Activated naive CD4-positive, alpha-beta T cell treated with anti-CD3 and anti-CD28 coated beads, Interleukin-2, amount 10 ng/mL, durations not matched to agents 7 days and 5 days (primary cell): Measurements from ENCODE around the gene ERGIC2.
A peak's percentile ranks its signal among the peaks of the same experiment; 100 is the strongest.

Experiments used
- CTCF ChIA-PET: fragments of 350-600 bp; sonication (Branson Sonifier 250); formaldehyde crosslinking; loops from one replicate; lab custom pipeline; 2021; ENCODE audit warnings: antibody characterized with exemption; lab: Charles Lee
- DNase-seq: peaks from one replicate; pipeline ENCODE4 v3.0.0-alpha.2; 2020
- H3K27ac Mint-ChIP-seq: one replicate; pipeline ENCODE4 v1.8.0; 2021; ENCODE audit warnings: mild to moderate bottlenecking, moderate library complexity, mixed read lengths
- H3K27me3 Mint-ChIP-seq: one replicate; pipeline ENCODE4 v1.8.0; 2021; ENCODE audit warnings: mild to moderate bottlenecking, mixed read lengths
- H3K36me3 Mint-ChIP-seq: one replicate; pipeline ENCODE4 v1.8.0; 2021; ENCODE audit warnings: mixed read lengths
- H3K4me1 Mint-ChIP-seq: one replicate; pipeline ENCODE4 v1.8.0; 2021; ENCODE audit warnings: mixed read lengths
- H3K4me3 Mint-ChIP-seq: one replicate; pipeline ENCODE4 v1.8.0; 2021; ENCODE audit warnings: mild to moderate bottlenecking, moderate library complexity, mixed read lengths
- H3K9me3 Mint-ChIP-seq: one replicate; pipeline ENCODE4 v1.8.0; 2021; ENCODE audit warnings: mixed read lengths

Gene ERGIC2

DNA sequence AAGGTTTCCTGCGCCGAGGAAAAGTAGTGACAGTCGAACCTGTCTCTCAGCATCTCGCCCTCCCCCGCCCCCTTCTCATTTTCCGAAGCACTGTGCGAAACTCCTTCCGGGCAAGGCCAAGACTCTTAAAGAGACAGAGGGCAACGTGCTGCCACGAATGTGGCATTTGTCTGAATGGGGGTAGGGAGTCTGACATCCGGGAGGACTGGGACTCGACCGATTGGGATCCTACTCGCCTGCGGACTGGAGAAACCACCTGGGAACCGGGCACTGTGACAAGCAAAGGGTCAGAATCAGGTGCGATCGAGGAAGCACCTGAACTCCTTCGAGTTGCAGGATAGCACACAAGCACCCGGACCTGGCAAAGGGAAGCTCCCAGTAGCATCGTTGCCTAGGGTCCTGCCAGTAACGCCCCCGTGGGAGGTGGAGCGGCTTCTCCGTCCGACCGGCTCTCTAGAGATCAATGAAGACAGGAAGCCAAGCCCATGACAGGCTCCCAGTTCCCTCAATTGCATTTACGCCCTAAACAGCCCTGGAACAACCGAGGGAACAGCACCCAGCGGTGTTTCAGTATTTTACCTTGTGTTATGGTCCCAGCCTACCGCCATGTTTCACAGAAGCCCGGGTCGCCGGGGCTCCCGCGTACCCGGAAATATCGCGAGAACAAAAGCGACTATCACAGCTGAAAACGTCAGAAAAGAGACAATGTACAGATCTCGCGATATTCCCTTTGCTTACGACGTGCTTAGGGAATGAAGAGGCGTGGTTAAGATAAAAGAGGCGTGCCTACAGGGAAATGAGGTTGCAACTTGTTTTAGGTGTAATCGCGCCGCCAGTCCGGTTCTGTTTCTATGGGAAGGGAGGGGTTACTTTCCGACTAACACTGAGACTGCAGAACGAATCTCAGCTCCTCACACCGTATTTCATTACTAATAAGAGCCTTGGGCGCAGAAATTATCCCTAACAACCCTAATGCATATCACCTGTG lies at the start of gene ERGIC2:
ERGIC2 (minus strand) TSS at position 637 of the 988 bp plus-strand sequence. CDS start 9,539 bp downstream, outside the sequence.
- peak within 1 kb of the TSS; percentile 98 for H3K27ac Mint-ChIP-seq
- H3K4me3 Mint-ChIP-seq, result peak within 1 kb of the TSS; percentile 92
- no peaks in the 10 kb centered on the region for H3K9me3 Mint-ChIP-seq
- peaks cover 3% of the 10 kb centered on the region for H3K27me3 Mint-ChIP-seq
- CTCF ChIA-PET, result no interaction called here
- peaks cover 14% of the 10 kb centered on the region for H3K36me3 Mint-ChIP-seq
- peak; percentile 94 for DNase-seq
- H3K4me1 Mint-ChIP-seq, result peaks cover 42% of the 10 kb centered on the region

- H3K4me1 Mint-ChIP-seq, result no peaks in the 10 kb centered on the region
- no peaks in the 10 kb centered on the region for H3K27me3 Mint-ChIP-seq
- H3K9me3 Mint-ChIP-seq, result no peaks in the 10 kb centered on the region
- no peak overlapping the region for H3K4me3 Mint-ChIP-seq
- CTCF ChIA-PET, result no interaction called here
- DNase-seq, result no peak
- no peak overlapping the region for H3K27ac Mint-ChIP-seq
- H3K36me3 Mint-ChIP-seq, result no peaks in the 10 kb centered on the region
These were observed 49.7 kb upstream of the ERGIC2 start for GRCh38 chr12:29430716-29431044.

DNA sequence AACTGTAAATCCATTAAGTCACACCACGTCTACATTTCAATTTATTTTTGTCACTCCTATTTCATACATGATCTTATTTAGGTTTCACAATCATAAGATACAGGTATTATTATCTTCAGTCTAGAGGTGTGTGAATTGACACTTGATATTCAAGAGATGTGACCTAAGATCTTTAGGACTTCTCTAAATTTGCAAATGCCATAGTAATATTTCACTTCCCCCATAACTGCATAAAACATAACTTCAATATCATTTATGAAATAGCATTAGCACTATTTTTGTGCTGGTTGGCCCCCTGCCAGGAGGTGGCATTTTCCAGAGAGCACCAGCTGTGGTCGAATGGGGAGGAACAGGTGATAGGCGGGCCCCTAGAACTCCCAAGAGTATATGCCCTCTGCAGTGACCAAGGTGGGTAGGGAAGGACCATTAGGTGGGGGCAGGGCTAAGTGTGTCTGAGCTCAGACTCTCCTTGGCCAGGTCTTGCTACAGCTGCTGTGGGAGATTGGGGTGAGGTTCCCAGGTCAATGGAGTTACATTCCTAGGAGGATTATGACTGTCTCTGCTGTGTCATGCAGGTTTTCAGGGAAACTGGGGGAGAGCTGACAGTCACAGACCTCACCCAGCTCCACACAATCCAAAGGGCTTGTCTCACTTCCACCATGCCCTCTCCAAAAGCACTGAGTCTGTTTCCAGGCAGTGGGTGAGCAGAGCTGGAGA lies 49.2 kb upstream of the ERGIC2 start:
- Mint-ChIP-seq H3K4me1 (no peaks in the 10 kb centered on the region), H3K4me3 (no peak overlapping the region), H3K27me3 (no peaks in the 10 kb centered on the region), H3K9me3 (no peaks in the 10 kb centered on the region), H3K27ac (no peak overlapping the region), H3K36me3 (no peaks in the 10 kb centered on the region)
- CTCF ChIA-PET, result interaction anchor here (0.6 kb wide), 1 partner anchor 599 kb away, joined by 4 read pairs; no protein-coding TSS in a partner anchor
- no peak for DNase-seq

- no peak for DNase-seq
- no peak overlapping the region for H3K27ac Mint-ChIP-seq
- no peaks in the 10 kb centered on the region for H3K36me3 Mint-ChIP-seq
- no peak overlapping the region for H3K4me3 Mint-ChIP-seq
- CTCF ChIA-PET, result no interaction called here
- H3K9me3 Mint-ChIP-seq, result no peaks in the 10 kb centered on the region
- H3K4me1 Mint-ChIP-seq, result no peaks in the 10 kb centered on the region
- H3K27me3 Mint-ChIP-seq, result peaks cover 3% of the 10 kb centered on the region
These were observed 47.7 kb upstream of the ERGIC2 start for GRCh38 chr12:29428633-29429032.

DNA sequence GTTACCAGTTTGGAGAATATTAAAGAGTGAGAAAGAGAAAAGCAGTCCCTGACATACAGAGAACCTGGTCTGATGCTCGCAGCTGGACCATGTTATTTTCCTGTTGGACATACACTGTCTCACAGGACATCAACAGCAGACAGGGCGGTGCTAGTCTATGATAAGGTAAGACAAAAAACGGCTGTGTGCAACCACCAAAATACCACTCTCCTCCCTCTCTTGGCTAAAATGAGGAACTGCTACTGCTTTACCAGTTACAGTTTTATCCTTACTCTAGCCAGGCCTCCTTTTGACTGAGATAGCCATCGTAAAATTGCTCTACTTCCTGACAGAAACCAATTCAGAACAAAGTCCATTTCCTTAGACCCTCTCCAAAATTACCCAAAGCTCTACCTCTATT lies 47.0 kb upstream of the ERGIC2 start:
- H3K4me1 Mint-ChIP-seq, result no peaks in the 10 kb centered on the region

GRCh38 chr12:29426498-29426897 lies 45.5 kb upstream of the ERGIC2 start:
- Mint-ChIP-seq H3K27me3 (peaks cover 3% of the 10 kb centered on the region), H3K9me3 (no peaks in the 10 kb centered on the region), H3K27ac (no peak overlapping the region), H3K36me3 (no peaks in the 10 kb centered on the region), H3K4me3 (no peak overlapping the region), H3K4me1 (no peaks in the 10 kb centered on the region)
- no peak for DNase-seq
- CTCF ChIA-PET, result no interaction called here

More for the DNA sequence above, 47.0 kb upstream of the ERGIC2 start:
- Mint-ChIP-seq H3K36me3 (no peaks in the 10 kb centered on the region), H3K4me3 (no peak overlapping the region), H3K27ac (no peak overlapping the region), H3K27me3 (peaks cover 3% of the 10 kb centered on the region), H3K9me3 (no peaks in the 10 kb centered on the region)
- no peak for DNase-seq
- CTCF ChIA-PET, result interaction anchor here (0.9 to 1.3 kb wide), 2 partner anchors 10 to 110 kb away, joined by 3 read pairs; no protein-coding TSS in a partner anchor

DNA sequence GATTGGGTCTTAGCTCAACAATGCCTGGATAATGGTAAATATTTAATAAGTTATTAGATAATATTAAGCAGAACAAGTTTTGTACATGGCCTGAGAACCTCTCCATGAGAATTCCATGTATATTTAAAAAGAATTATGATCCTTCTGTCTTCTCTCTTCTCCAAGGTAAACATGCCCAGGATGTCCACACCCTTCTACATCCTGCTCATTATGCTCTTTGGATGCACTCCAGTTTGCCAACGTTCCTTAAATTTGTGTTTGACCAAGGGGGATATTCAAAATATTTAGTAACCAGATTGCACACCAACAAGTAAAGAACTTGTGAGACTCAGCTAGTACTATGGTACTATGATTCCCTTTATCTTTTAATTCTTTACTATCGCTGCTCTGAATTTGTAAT lies 44.8 kb upstream of the ERGIC2 start:
- no peaks in the 10 kb centered on the region for H3K9me3 Mint-ChIP-seq
- no peak overlapping the region for H3K4me3 Mint-ChIP-seq
- H3K4me1 Mint-ChIP-seq, result no peaks in the 10 kb centered on the region
- DNase-seq, result no peak
- peaks cover 3% of the 10 kb centered on the region for H3K27me3 Mint-ChIP-seq
- no peak overlapping the region for H3K27ac Mint-ChIP-seq
- CTCF ChIA-PET, result no interaction called here
- no peaks in the 10 kb centered on the region for H3K36me3 Mint-ChIP-seq

DNA sequence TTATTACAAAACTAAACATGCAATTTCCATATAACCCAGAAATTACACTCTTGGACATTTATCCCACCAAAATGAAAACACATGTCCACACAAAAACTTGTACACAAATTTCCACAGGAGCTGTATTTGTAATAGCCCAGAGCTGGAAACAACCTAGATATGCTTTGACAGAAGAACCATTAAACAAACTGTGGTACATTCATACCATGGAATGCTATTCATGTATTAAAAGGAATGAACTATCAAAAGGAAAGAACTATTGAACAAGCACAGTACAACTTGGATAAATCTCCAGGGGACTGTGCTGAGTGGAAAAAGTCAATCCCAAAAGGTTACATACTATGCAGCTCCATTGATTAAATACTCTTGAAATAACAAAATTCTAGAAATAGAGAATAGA lies 35.8 kb upstream of the ERGIC2 start:
- DNase-seq, result no peak
- no peak overlapping the region for H3K4me3 Mint-ChIP-seq

DNA sequence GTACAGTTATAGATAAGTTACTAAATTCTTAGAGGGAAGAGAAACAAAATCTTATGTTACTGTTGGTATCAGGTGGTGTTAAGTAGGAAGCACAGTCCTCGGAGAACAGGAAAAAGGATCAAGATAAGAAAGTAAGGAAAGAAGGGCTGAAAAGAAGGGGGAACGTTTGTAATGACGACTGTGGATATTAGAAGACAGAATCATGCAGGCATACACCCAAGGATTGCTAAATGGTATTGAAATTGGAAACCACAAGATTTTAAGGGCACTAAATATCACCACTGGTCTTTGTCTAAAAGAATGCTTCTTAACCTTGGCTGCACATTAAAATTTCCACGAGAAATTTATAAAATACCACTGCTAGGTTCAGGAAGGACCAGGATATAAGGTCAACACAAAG lies 34.1 kb upstream of the ERGIC2 start:
- Mint-ChIP-seq H3K4me3 (no peak overlapping the region), H3K36me3 (no peaks in the 10 kb centered on the region), H3K27me3 (peaks cover 20% of the 10 kb centered on the region), H3K27ac (no peak overlapping the region), H3K9me3 (no peaks in the 10 kb centered on the region), H3K4me1 (no peaks in the 10 kb centered on the region)
- CTCF ChIA-PET, result no interaction called here
- no peak for DNase-seq

More for the DNA sequence above, 35.8 kb upstream of the ERGIC2 start:
- Mint-ChIP-seq H3K9me3 (no peaks in the 10 kb centered on the region), H3K27ac (no peak overlapping the region), H3K4me1 (no peaks in the 10 kb centered on the region), H3K36me3 (no peaks in the 10 kb centered on the region), H3K27me3 (peaks cover 20% of the 10 kb centered on the region)
- CTCF ChIA-PET, result interaction anchor here (0.8 kb wide), 1 partner anchor 1875 kb away, joined by 4 read pairs; no protein-coding TSS in a partner anchor

GRCh38 chr12:29414368-29414767 lies 33.4 kb upstream of the ERGIC2 start:
- H3K4me3 Mint-ChIP-seq, result no peak overlapping the region
- DNase-seq, result no peak
- no peaks in the 10 kb centered on the region for H3K36me3 Mint-ChIP-seq
- H3K4me1 Mint-ChIP-seq, result no peaks in the 10 kb centered on the region
- H3K27ac Mint-ChIP-seq, result no peak overlapping the region
- peaks cover 20% of the 10 kb centered on the region for H3K27me3 Mint-ChIP-seq
- CTCF ChIA-PET, result no interaction called here
- no peaks in the 10 kb centered on the region for H3K9me3 Mint-ChIP-seq

GRCh38 chr12:29405561-29405960 lies 24.6 kb upstream of the ERGIC2 start:
- no peak for DNase-seq
- Mint-ChIP-seq H3K36me3 (no peaks in the 10 kb centered on the region), H3K9me3 (no peaks in the 10 kb centered on the region), H3K27me3 (peaks cover 15% of the 10 kb centered on the region), H3K27ac (no peak overlapping the region), H3K4me1 (no peaks in the 10 kb centered on the region), H3K4me3 (no peak overlapping the region)
- CTCF ChIA-PET, result no interaction called here

DNA sequence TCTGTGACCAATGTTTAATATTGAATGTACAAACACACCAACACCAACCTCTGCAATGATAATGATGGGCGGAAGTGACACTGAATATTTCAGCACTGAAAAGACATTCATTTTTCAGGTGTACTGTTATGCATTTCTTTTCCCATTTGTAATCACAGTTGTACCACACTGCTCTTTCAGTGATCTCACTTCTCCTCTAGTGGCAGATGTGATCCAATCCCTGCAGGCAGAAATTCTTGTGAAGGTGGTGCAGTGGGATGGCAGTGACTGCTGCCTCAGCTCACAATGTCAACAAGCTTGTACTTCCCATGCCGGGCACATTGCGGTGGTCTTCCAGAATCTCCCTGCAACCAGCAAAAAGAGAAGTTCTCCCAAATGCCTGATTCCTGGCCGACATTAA lies 23.0 kb upstream of the ERGIC2 start:
- CTCF ChIA-PET, result no interaction called here
- H3K9me3 Mint-ChIP-seq, result no peaks in the 10 kb centered on the region
- H3K36me3 Mint-ChIP-seq, result no peaks in the 10 kb centered on the region
- H3K27ac Mint-ChIP-seq, result no peak overlapping the region
- peaks cover 15% of the 10 kb centered on the region for H3K27me3 Mint-ChIP-seq
- H3K4me1 Mint-ChIP-seq, result no peaks in the 10 kb centered on the region
- H3K4me3 Mint-ChIP-seq, result no peak overlapping the region
- DNase-seq, result no peak

DNA sequence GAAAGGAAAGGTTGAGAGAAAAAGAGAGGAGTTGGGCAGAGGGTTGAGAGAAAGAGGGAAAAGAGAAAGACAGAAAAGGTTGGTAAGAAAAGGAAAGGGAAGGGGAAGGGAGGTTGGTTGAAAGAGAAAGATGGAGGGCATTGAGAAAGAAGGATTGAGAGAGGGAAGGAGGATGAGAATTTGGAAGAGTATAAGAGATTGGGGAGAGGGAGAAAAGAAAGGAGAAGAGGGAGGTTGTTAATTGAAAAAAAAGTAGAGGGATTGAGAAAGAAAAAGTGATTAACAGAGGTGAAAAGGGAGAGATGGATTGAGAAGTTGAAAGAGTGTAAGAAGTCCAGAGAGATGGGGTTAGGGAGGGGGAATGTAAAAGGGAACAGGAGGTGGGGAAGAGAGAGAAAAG lies 21.5 kb upstream of the ERGIC2 start:
- no peak for DNase-seq
- Mint-ChIP-seq H3K4me3 (no peak overlapping the region), H3K4me1 (no peaks in the 10 kb centered on the region), H3K27me3 (peaks cover 15% of the 10 kb centered on the region), H3K27ac (no peak overlapping the region), H3K9me3 (no peaks in the 10 kb centered on the region), H3K36me3 (no peaks in the 10 kb centered on the region)
- CTCF ChIA-PET, result no interaction called here

DNA sequence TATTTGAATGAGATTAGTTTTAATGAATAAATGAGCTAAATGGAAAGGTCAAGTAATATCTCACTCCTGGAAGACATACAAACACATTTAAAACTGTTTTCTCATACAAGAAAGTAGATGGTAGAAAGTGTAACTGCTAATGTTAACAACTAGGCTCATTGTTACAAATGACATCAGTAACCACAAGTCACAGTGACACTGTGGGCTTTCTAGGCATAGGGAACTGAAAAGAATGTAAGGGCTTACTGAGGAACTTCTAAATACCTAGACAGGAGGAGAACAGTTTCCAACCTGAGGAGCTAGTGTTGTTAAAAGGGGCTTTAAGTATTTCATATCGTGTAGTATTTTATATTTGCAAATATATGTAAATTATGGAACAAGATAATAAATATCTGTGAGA lies 17.5 kb upstream of the ERGIC2 start:
- CTCF ChIA-PET, result no interaction called here
- Mint-ChIP-seq H3K27ac (no peak overlapping the region), H3K4me1 (no peaks in the 10 kb centered on the region), H3K27me3 (peaks cover 7% of the 10 kb centered on the region), H3K36me3 (no peaks in the 10 kb centered on the region), H3K9me3 (no peaks in the 10 kb centered on the region), H3K4me3 (no peak overlapping the region)
- no peak for DNase-seq
